ENCODE results near the gene BABAM2. TPM values are rescaled to one million over a fixed set of nuclear protein-coding genes. Genes with fewer than 3 reads are reported as not detected.
"Not testable (repeated sequence)": the region's sequence is repeated elsewhere in the genome, so short reads cannot be mapped to it uniquely, and the experiment has no call there.

BABAM2 gene
- polyA plus RNA-seq, 3 donors from 2014 or later, result 52.4 to 89.2 (median 74.1) TPM

- Mint-ChIP-seq H3K4me1 (peaks cover 72 to 77% of the 10 kb centered on the region in 2 donors), H3K36me3 (no peaks in the 10 kb centered on the region), H3K27me3 (ENCODE audit: low read depth in 3 of 3) (peaks cover 0 to 14% (median 8%) of the 10 kb centered on the region in 3 donors), H3K9me3 (no peaks in the 10 kb centered on the region), H3K4me3 (peak overlapping the region; percentile 57 to 89 (median 72)), H3K27ac (peak overlapping the region; percentile 92 to 98 (median 96))
- peak; percentile 78 to 82 (median 80) for DNase-seq
Measured at GRCh38 chr2:28366496-28367282, 476.2 kb downstream of the BABAM2 start.

GRCh38 chr2:28367667-28368356 is 477.3 kb downstream of the BABAM2 start:
- H3K36me3 Mint-ChIP-seq, result no peaks in the 10 kb centered on the region
- H3K4me3 Mint-ChIP-seq, result peak overlapping the region in 3 of 5 donors; percentile 57 to 89 (median 82)
- H3K4me1 Mint-ChIP-seq, result peaks cover 65 to 73% of the 10 kb centered on the region in 2 donors
- DNase-seq, result no peak
- H3K27ac Mint-ChIP-seq, result peak overlapping the region in 5 of 6 donors; percentile 92 to 98 (median 97)
- H3K27me3 Mint-ChIP-seq (ENCODE audit: low read depth in 3 of 3), result peaks cover 0 to 11% (median 8%) of the 10 kb centered on the region in 3 donors
- H3K9me3 Mint-ChIP-seq, result no peaks in the 10 kb centered on the region

GRCh38 chr2:28368357-28368798 is 477.8 kb downstream of the BABAM2 start:
- peak overlapping the region in 1 of 5 donors; percentile 38 for H3K4me3 Mint-ChIP-seq
- H3K27ac Mint-ChIP-seq, result peak overlapping the region in 4 of 6 donors; percentile 46 to 84 (median 64)
- peaks cover 64 to 73% of the 10 kb centered on the region in 2 donors for H3K4me1 Mint-ChIP-seq
- DNase-seq, result no peak
- no peaks in the 10 kb centered on the region for H3K9me3 Mint-ChIP-seq
- H3K36me3 Mint-ChIP-seq, result no peaks in the 10 kb centered on the region
- H3K27me3 Mint-ChIP-seq (ENCODE audit: low read depth in 3 of 3), result peaks cover 0 to 11% (median 8%) of the 10 kb centered on the region in 3 donors

- peak overlapping the region in 5 of 6 donors; percentile 24 to 79 (median 58) for H3K27ac Mint-ChIP-seq
- H3K27me3 Mint-ChIP-seq (ENCODE audit: low read depth in 3 of 3), result peaks cover 0 to 8% (median 6%) of the 10 kb centered on the region in 3 donors
- no peaks in the 10 kb centered on the region for H3K9me3 Mint-ChIP-seq
- no peaks in the 10 kb centered on the region for H3K36me3 Mint-ChIP-seq
- no peak for DNase-seq
- H3K4me3 Mint-ChIP-seq, result peak overlapping the region in 2 of 5 donors; percentile 33
- peaks cover 55 to 69% of the 10 kb centered on the region in 2 donors for H3K4me1 Mint-ChIP-seq
Measured at GRCh38 chr2:28369358-28369757, 478.8 kb downstream of the BABAM2 start.

- no peaks in the 10 kb centered on the region for H3K9me3 Mint-ChIP-seq
- peak overlapping the region in 4 of 6 donors; percentile 20 to 56 (median 46) for H3K27ac Mint-ChIP-seq
- H3K36me3 Mint-ChIP-seq, result no peaks in the 10 kb centered on the region
- DNase-seq, result no peak
- no peak overlapping the region for H3K4me3 Mint-ChIP-seq
- H3K27me3 Mint-ChIP-seq (ENCODE audit: low read depth in 3 of 3), result peaks cover 0 to 8% (median 6%) of the 10 kb centered on the region in 3 donors
- peaks cover 46 to 59% of the 10 kb centered on the region in 2 donors for H3K4me1 Mint-ChIP-seq
Measured at GRCh38 chr2:28370354-28370753, 479.8 kb downstream of the BABAM2 start.

- H3K36me3 Mint-ChIP-seq; H3K27ac Mint-ChIP-seq; H3K4me3 Mint-ChIP-seq; H3K9me3 Mint-ChIP-seq; DNase-seq; H3K27me3 Mint-ChIP-seq (ENCODE audit: low read depth in 3 of 3): not testable (repeated sequence)
- H3K4me1 Mint-ChIP-seq, result peaks cover 33 to 46% of the 10 kb centered on the region in 2 donors
Measured at GRCh38 chr2:28371728-28372127, 481.2 kb downstream of the BABAM2 start.

GRCh38 chr2:28373854-28374253 is 483.3 kb downstream of the BABAM2 start:
- Mint-ChIP-seq H3K9me3 (no peaks in the 10 kb centered on the region), H3K4me3 (no peak overlapping the region), H3K27me3 (ENCODE audit: low read depth in 3 of 3) (no peaks in the 10 kb centered on the region), H3K27ac (peak overlapping the region in 1 of 6 donors; percentile 41), H3K36me3 (no peaks in the 10 kb centered on the region), H3K4me1 (peaks cover 34 to 46% of the 10 kb centered on the region in 2 donors)
- DNase-seq, result no peak

GRCh38 chr2:28374331-28374730 is 483.8 kb downstream of the BABAM2 start:
- no peak for DNase-seq
- Mint-ChIP-seq H3K27me3 (ENCODE audit: low read depth in 3 of 3) (peaks cover 0 to 2% (median 0%) of the 10 kb centered on the region in 3 donors), H3K9me3 (no peaks in the 10 kb centered on the region), H3K27ac (peak overlapping the region in 1 of 6 donors; percentile 41), H3K4me3 (no peak overlapping the region), H3K36me3 (no peaks in the 10 kb centered on the region), H3K4me1 (peaks cover 36 to 50% of the 10 kb centered on the region in 2 donors)

- H3K4me1 Mint-ChIP-seq, result peaks cover 44 to 59% of the 10 kb centered on the region in 2 donors
- H3K9me3 Mint-ChIP-seq, result no peaks in the 10 kb centered on the region
- no peak for DNase-seq
- peaks cover 0 to 2% (median 0%) of the 10 kb centered on the region in 3 donors for H3K27me3 Mint-ChIP-seq (ENCODE audit: low read depth in 3 of 3)
- no peaks in the 10 kb centered on the region for H3K36me3 Mint-ChIP-seq
- H3K27ac Mint-ChIP-seq, result peak overlapping the region in 1 of 6 donors; percentile 53
- no peak overlapping the region for H3K4me3 Mint-ChIP-seq
Measured at GRCh38 chr2:28375236-28375635, 484.7 kb downstream of the BABAM2 start.

- Mint-ChIP-seq H3K4me3 (peak overlapping the region in 1 of 5 donors; percentile 6), H3K36me3 (no peaks in the 10 kb centered on the region), H3K27me3 (ENCODE audit: low read depth in 3 of 3) (peaks cover 0 to 2% (median 0%) of the 10 kb centered on the region in 3 donors), H3K9me3 (no peaks in the 10 kb centered on the region), H3K27ac (peak overlapping the region in 4 of 6 donors; percentile 24 to 45 (median 36)), H3K4me1 (peaks cover 47 to 61% of the 10 kb centered on the region in 2 donors)
- no peak for DNase-seq
Measured at GRCh38 chr2:28375742-28376631, 485.5 kb downstream of the BABAM2 start.

GRCh38 chr2:28377195-28377816 is 486.8 kb downstream of the BABAM2 start:
- H3K27me3 Mint-ChIP-seq (ENCODE audit: low read depth in 3 of 3), result peaks cover 0 to 2% (median 0%) of the 10 kb centered on the region in 3 donors
- peaks cover 54 to 69% of the 10 kb centered on the region in 2 donors for H3K4me1 Mint-ChIP-seq
- no peak for DNase-seq
- H3K27ac Mint-ChIP-seq, result peak overlapping the region in 5 of 6 donors; percentile 76 to 98 (median 97)
- H3K9me3 Mint-ChIP-seq, result no peaks in the 10 kb centered on the region
- no peaks in the 10 kb centered on the region for H3K36me3 Mint-ChIP-seq
- no peak overlapping the region for H3K4me3 Mint-ChIP-seq

- H3K27me3 Mint-ChIP-seq (ENCODE audit: low read depth in 3 of 3), result peaks cover 0 to 2% (median 0%) of the 10 kb centered on the region in 3 donors
- no peaks in the 10 kb centered on the region for H3K9me3 Mint-ChIP-seq
- peak overlapping the region; percentile 92 to 98 (median 98) for H3K27ac Mint-ChIP-seq
- no peaks in the 10 kb centered on the region for H3K36me3 Mint-ChIP-seq
- H3K4me1 Mint-ChIP-seq, result peaks cover 51 to 69% of the 10 kb centered on the region in 2 donors
- peak overlapping the region; percentile 58 to 86 (median 81) for H3K4me3 Mint-ChIP-seq
- peak in 1 of 3 donors; percentile 35 for DNase-seq
Measured at GRCh38 chr2:28377984-28378678, 487.6 kb downstream of the BABAM2 start.
